Vein endothelial cell (primary cell): ENCODE results near the gene EFHC2. TPM values are rescaled to one million over a fixed set of nuclear protein-coding genes. Genes with fewer than 3 reads are reported as not detected.

ENCODE experiments used
- total RNA-seq: library from RNA; depleted of rRNA; stranded (reverse); fragments of >200 nt; gene quantifications from 2 replicates; pipeline ENCODE4 v1.2.3, GENCODE V29; 2012

EFHC2 gene, protein sequence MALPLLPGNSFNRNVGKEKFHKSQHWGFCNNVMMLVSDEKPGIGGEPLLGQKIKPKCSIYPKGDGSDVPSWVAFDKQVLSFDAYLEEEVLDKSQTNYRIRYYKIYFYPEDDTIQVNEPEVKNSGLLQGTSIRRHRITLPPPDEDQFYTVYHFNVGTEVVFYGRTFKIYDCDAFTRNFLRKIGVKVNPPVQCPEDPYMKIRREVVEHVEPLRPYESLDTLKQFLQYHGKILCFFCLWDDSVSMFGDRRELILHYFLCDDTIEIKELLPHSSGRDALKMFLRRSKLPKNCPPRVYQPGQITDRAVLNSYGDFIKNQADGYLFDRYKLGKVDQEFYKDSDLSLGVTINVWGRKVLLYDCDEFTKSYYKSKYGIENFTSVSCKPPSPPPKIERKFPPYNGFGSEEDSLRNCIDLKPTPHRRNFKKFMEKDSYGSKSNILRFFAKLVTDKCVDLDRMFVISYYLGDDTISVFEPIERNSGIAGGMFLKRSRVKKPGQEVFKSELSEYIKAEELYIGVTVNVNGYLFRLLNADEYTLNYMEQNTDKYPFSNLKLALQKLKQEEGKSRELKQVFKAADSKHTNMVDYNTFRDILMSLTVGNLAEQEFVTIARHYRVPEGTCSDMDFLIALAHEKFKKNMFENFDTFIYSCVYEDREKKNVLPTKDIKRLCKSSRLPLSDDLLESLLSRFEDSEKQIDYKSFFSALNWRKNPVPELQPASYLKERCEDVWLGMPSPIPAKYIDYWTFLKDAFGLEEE
- not detected in 2 replicates for total RNA-seq

DNA sequence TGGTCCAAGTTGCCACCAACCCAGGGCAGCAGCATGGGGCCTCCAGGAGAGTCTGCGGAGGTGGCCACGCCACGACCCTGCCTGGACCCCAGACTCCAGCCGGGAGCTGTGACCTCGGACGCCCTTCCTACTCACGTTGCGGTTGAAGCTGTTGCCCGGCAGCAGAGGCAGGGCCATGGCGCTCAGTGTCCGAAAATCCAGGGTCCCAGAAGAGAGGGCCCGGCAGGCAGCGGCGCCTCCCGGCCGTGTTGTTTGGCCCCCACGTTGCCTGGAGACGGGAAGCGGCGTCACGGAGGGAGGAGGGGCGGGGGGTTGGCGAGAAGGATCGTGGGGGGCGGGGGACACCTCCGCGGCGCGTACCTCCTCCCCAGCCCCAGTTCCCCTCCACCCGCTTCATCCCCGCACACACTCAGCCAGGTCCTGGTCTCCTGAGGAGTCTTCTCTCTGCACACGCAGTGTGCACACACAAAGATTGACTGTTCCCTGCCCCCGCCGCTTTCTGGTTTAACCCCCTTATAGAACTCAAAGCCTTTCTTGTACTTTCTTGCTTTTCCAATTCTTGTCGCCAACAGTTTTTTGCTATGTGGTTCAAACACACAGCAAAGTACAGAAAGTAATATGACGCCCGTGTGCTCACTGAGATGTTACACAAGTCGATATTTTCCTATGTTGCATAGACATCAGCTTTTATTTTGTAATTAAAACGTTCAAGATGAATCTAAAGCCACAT lies at the start of gene EFHC2:
Gene EFHC2 (minus strand): TSS at position 261 of the 730 bp plus-strand sequence. CDS start 84 bp downstream, at position 177.

Other genes starting within 250 kb of the EFHC2 start
- gene FUNDC1, start 199.2 kb upstream of the EFHC2 start, total RNA-seq: 9.1 and 10.8 TPM in 2 replicates